ENCODE results near the gene HDAC4. TPM values are rescaled to one million over a fixed set of nuclear protein-coding genes. Genes with fewer than 3 reads are reported as not detected.

Gene HDAC4
- total RNA-seq, 1 experiment from 2014 or later: 44.4 TPM

- H3K9me3 Mint-ChIP-seq: no peaks in the 10 kb centered on the region
- TF ChIP-seq, protein P1, sequence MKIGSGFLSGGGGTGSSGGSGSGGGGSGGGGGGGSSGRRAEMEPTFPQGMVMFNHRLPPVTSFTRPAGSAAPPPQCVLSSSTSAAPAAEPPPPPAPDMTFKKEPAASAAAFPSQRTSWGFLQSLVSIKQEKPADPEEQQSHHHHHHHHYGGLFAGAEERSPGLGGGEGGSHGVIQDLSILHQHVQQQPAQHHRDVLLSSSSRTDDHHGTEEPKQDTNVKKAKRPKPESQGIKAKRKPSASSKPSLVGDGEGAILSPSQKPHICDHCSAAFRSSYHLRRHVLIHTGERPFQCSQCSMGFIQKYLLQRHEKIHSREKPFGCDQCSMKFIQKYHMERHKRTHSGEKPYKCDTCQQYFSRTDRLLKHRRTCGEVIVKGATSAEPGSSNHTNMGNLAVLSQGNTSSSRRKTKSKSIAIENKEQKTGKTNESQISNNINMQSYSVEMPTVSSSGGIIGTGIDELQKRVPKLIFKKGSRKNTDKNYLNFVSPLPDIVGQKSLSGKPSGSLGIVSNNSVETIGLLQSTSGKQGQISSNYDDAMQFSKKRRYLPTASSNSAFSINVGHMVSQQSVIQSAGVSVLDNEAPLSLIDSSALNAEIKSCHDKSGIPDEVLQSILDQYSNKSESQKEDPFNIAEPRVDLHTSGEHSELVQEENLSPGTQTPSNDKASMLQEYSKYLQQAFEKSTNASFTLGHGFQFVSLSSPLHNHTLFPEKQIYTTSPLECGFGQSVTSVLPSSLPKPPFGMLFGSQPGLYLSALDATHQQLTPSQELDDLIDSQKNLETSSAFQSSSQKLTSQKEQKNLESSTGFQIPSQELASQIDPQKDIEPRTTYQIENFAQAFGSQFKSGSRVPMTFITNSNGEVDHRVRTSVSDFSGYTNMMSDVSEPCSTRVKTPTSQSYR (CRISPR knock-in tag; IDR thresholded peaks at IDR 0.05): no peak
- TF ChIP-seq CBFB (CRISPR knock-in tag; IDR thresholded peaks at IDR 0.05; ENCODE audit: low read depth): no peak
- no peak for TF ChIP-seq E2F4 (CRISPR knock-in tag; IDR thresholded peaks at IDR 0.05; ENCODE audit: borderline replicate concordance, low read depth)
- no peak for TF ChIP-seq KAT7 (CRISPR knock-in tag; IDR thresholded peaks at IDR 0.05; ENCODE audit: borderline replicate concordance)
- TF ChIP-seq FOXP4 (CRISPR knock-in tag; IDR thresholded peaks at IDR 0.05): no peak
- no peak for TF ChIP-seq ZBTB21 (CRISPR knock-in tag; IDR thresholded peaks at IDR 0.05; ENCODE audit: borderline replicate concordance)
- TF ChIP-seq NR2C2 (CRISPR knock-in tag; IDR thresholded peaks at IDR 0.05): no peak
- TF ChIP-seq ZNF219 (CRISPR knock-in tag; IDR thresholded peaks at IDR 0.05; ENCODE audit: borderline replicate concordance): no peak
- TF ChIP-seq ZNF396 (CRISPR knock-in tag; IDR thresholded peaks at IDR 0.05; ENCODE audit: borderline replicate concordance): no peak
- TF ChIP-seq ZNF263 (CRISPR knock-in tag; IDR thresholded peaks at IDR 0.05; ENCODE audit: low read depth): no peak
- TF ChIP-seq, protein P2, sequence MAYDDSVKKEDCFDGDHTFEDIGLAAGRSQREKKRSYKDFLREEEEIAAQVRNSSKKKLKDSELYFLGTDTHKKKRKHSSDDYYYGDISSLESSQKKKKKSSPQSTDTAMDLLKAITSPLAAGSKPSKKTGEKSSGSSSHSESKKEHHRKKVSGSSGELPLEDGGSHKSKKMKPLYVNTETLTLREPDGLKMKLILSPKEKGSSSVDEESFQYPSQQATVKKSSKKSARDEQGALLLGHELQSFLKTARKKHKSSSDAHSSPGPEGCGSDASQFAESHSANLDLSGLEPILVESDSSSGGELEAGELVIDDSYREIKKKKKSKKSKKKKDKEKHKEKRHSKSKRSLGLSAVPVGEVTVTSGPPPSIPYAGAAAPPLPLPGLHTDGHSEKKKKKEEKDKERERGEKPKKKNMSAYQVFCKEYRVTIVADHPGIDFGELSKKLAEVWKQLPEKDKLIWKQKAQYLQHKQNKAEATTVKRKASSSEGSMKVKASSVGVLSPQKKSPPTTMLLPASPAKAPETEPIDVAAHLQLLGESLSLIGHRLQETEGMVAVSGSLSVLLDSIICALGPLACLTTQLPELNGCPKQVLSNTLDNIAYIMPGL (CRISPR knock-in tag; IDR thresholded peaks at IDR 0.05): no peak
- no peak for TF ChIP-seq GRHL2 (CRISPR knock-in tag; IDR thresholded peaks at IDR 0.05; ENCODE audit: insufficient replicate concordance, severe bottlenecking)
- TF ChIP-seq, protein P3, sequence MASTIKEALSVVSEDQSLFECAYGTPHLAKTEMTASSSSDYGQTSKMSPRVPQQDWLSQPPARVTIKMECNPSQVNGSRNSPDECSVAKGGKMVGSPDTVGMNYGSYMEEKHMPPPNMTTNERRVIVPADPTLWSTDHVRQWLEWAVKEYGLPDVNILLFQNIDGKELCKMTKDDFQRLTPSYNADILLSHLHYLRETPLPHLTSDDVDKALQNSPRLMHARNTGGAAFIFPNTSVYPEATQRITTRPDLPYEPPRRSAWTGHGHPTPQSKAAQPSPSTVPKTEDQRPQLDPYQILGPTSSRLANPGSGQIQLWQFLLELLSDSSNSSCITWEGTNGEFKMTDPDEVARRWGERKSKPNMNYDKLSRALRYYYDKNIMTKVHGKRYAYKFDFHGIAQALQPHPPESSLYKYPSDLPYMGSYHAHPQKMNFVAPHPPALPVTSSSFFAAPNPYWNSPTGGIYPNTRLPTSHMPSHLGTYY (CRISPR knock-in tag; IDR thresholded peaks at IDR 0.05): no peak
- TF ChIP-seq ARID4B (CRISPR knock-in tag; IDR thresholded peaks at IDR 0.05; ENCODE audit: borderline replicate concordance): no peak
- TF ChIP-seq ZNF232 (CRISPR knock-in tag; IDR thresholded peaks at IDR 0.05): no peak
- TF ChIP-seq AFF4 (CRISPR knock-in tag; IDR thresholded peaks at IDR 0.05; ENCODE audit: borderline replicate concordance): no peak
- ChIA-PET POLR2A (no interaction called here), CTCF (no interaction called here)
- H3K36me3 Mint-ChIP-seq: peaks cover 28% of the 10 kb centered on the region
- DNase-seq (ENCODE audit: low spot score) (no peak), ATAC-seq (no peak)
- no peak overlapping the region for H3K4me3 Mint-ChIP-seq
- no peaks in the 10 kb centered on the region for H3K4me1 Mint-ChIP-seq
- no peak overlapping the region for H3K27ac Mint-ChIP-seq
- no peaks in the 10 kb centered on the region for H3K27me3 Mint-ChIP-seq (ENCODE audit: low read depth)
Measured at GRCh38 chr2:239081046-239081445, 319.8 kb downstream of the HDAC4 start.

All from WTC11 (cell line).